Smooth muscle cell (in vitro differentiated cells): ENCODE data around the gene PTTG1. TPM values are rescaled to one million over a fixed set of nuclear protein-coding genes. Genes with fewer than 3 reads are reported as not detected.
A peak's percentile ranks its signal among the peaks of the same experiment; 100 is the strongest.

Source experiments
- DNase-seq: peaks from one replicate; lab custom pipeline; 2025; ENCODE audit not compliant: unreplicated experiment; lab: John Stamatoyannopoulos, UW
- H2AFZ ChIP-seq: fragments of 200-600 bp; sonication (generic); 2 replicates; pipeline ENCODE4 v1.6.0; 2016; ENCODE audit warnings: antibody characterized with exemption, low read depth, mild to moderate bottlenecking
- H3F3A ChIP-seq: fragments of 200-600 bp; sonication (generic); 2 replicates; pipeline ENCODE4 v1.6.0; 2017; ENCODE audit warnings: antibody characterized with exemption, low read depth
- H3K27ac ChIP-seq: fragments of 200-600 bp; sonication (generic); 2 replicates; pipeline ENCODE4 v1.5.1; 2016; ENCODE audit warnings: low read depth, mild to moderate bottlenecking
- H3K27me3 ChIP-seq: fragments of 200-600 bp; sonication (generic); 2 replicates; pipeline ENCODE4 v1.6.1; 2016; ENCODE audit warnings: low read depth, mild to moderate bottlenecking
- H3K36me3 ChIP-seq: fragments of 200-600 bp; sonication (generic); 2 replicates; pipeline ENCODE4 v1.5.1; 2016; ENCODE audit warnings: low read depth
- H3K4me1 ChIP-seq: fragments of 200-600 bp; sonication (generic); 2 replicates; pipeline ENCODE4 v1.5.1; 2016; ENCODE audit warnings: low read depth
- H3K4me2 ChIP-seq: fragments of 200-600 bp; sonication (generic); 2 replicates; pipeline ENCODE4 v1.6.0; 2016; ENCODE audit warnings: mild to moderate bottlenecking
- H3K4me3 ChIP-seq: fragments of 200-600 bp; sonication (generic); 2 replicates; pipeline ENCODE4 v1.5.1; 2016; ENCODE audit warnings: mild to moderate bottlenecking
- H3K79me2 ChIP-seq: fragments of 200-600 bp; sonication (generic); 2 replicates; pipeline ENCODE4 v1.6.0; 2016; ENCODE audit warnings: low read depth, mild to moderate bottlenecking
- H3K9ac ChIP-seq: fragments of 200-600 bp; sonication (generic); 2 replicates; pipeline ENCODE4 v1.6.0; 2016; ENCODE audit warnings: low read depth
- H3K9me3 ChIP-seq: fragments of 200-600 bp; sonication (generic); replicated peaks from 2 replicates; pipeline ENCODE4 v1.5.1; 2016; ENCODE audit warnings: low read depth
- H4K20me1 ChIP-seq: fragments of 200-600 bp; sonication (generic); 2 replicates; pipeline ENCODE4 v1.6.0; 2016; ENCODE audit warnings: low read depth
- WGBS: methylation state at CpG from one replicate; pipeline ENCODE4 v1.1.7; 2016; ENCODE audit warnings: low lambda C conversion rate; 5-methylcytosine and 5-hydroxymethylcytosine counted together
- polyA plus RNA-seq: library from polyadenylated mRNA; unstranded; fragments of >200 nt; fragmentation: Nextera tagmentation; extraction: Ambion mirVana; gene quantifications from 2 replicates; pipeline ENCODE4 v1.2.1, GENCODE V29; 2016
- total RNA-seq: library from RNA; depleted of rRNA; stranded (reverse); fragments of >200 nt; gene quantifications from 2 replicates; pipeline ENCODE4 v1.2.3, GENCODE V29; 2014
- TF ChIP-seq, protein P1 (sequence below): fragments of 200-600 bp; sonication (generic); IDR thresholded peaks from 2 replicates; pipeline ENCODE4 v1.5.1; 2017; ENCODE audit warnings: borderline replicate concordance, mild to moderate bottlenecking, antibody characterized with exemption; ENCODE audit not compliant: insufficient read depth, poor library complexity, severe bottlenecking

PTTG1 gene
- total and polyA plus RNA-seq, 2 experiments from 2014 or later = 92.3 to 98.7 TPM

- Histone ChIP-seq H3K4me3 (no peak overlapping the region), H3F3A (peaks cover 3% of the 10 kb centered on the region), H3K79me2 (peaks cover 89% of the 10 kb centered on the region), H3K9ac (no peak overlapping the region), H3K4me1 (peaks cover 15% of the 10 kb centered on the region), H3K9me3 (no peaks in the 10 kb centered on the region), H3K4me2 (peak overlapping the region; percentile 23), H3K36me3 (no peaks in the 10 kb centered on the region), H4K20me1 (peaks cover 35% of the 10 kb centered on the region), H3K27ac (no peak overlapping the region), H3K27me3 (no peaks in the 10 kb centered on the region), H2AFZ (no peak overlapping the region)
- TF ChIP-seq, protein P1, sequence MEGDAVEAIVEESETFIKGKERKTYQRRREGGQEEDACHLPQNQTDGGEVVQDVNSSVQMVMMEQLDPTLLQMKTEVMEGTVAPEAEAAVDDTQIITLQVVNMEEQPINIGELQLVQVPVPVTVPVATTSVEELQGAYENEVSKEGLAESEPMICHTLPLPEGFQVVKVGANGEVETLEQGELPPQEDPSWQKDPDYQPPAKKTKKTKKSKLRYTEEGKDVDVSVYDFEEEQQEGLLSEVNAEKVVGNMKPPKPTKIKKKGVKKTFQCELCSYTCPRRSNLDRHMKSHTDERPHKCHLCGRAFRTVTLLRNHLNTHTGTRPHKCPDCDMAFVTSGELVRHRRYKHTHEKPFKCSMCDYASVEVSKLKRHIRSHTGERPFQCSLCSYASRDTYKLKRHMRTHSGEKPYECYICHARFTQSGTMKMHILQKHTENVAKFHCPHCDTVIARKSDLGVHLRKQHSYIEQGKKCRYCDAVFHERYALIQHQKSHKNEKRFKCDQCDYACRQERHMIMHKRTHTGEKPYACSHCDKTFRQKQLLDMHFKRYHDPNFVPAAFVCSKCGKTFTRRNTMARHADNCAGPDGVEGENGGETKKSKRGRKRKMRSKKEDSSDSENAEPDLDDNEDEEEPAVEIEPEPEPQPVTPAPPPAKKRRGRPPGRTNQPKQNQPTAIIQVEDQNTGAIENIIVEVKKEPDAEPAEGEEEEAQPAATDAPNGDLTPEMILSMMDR = no peak
- WGBS = 70% methylated on average over 2 of the region's 4 CpGs
- no peak for DNase-seq
Measured at GRCh38 chr5:160472482-160472881, 50.8 kb downstream of the PTTG1 start.

GRCh38 chr5:160473681-160474080 lies 52.0 kb downstream of the PTTG1 start:
- no peaks in the 10 kb centered on the region for H3K9me3 ChIP-seq
- peaks cover 99% of the 10 kb centered on the region for H3K79me2 ChIP-seq
- no peaks in the 10 kb centered on the region for H3K27me3 ChIP-seq
- H3F3A ChIP-seq = peaks cover 3% of the 10 kb centered on the region
- H3K4me2 ChIP-seq = peak overlapping the region; percentile 56
- H3K36me3 ChIP-seq = no peaks in the 10 kb centered on the region
- H2AFZ ChIP-seq = no peak overlapping the region
- no peak for DNase-seq
- TF ChIP-seq, protein P1 = no peak
- peaks cover 15% of the 10 kb centered on the region for H3K4me1 ChIP-seq
- H3K27ac ChIP-seq = no peak overlapping the region
- H4K20me1 ChIP-seq = peaks cover 42% of the 10 kb centered on the region
- 48% methylated on average over 6 of the region's 6 CpGs for WGBS
- no peak overlapping the region for H3K9ac ChIP-seq
- H3K4me3 ChIP-seq = no peak overlapping the region

- WGBS = 85% methylated on average over 1 of the region's 1 CpG
- Histone ChIP-seq H3K4me1 (peaks cover 15% of the 10 kb centered on the region), H3K4me3 (no peak overlapping the region), H3K4me2 (peak overlapping the region; percentile 56), H3K9me3 (no peaks in the 10 kb centered on the region), H2AFZ (no peak overlapping the region), H3K9ac (no peak overlapping the region), H3K79me2 (peaks cover 99% of the 10 kb centered on the region), H3F3A (peaks cover 3% of the 10 kb centered on the region), H4K20me1 (peaks cover 42% of the 10 kb centered on the region), H3K27ac (no peak overlapping the region), H3K27me3 (no peaks in the 10 kb centered on the region), H3K36me3 (no peaks in the 10 kb centered on the region)
- DNase-seq = no peak
- TF ChIP-seq, protein P1 = no peak
Measured at GRCh38 chr5:160474084-160474483, 52.4 kb downstream of the PTTG1 start.

- H3K9ac ChIP-seq = no peak overlapping the region
- DNase-seq = no peak
- H3K4me1 ChIP-seq = peaks cover 10% of the 10 kb centered on the region
- H3K36me3 ChIP-seq = no peaks in the 10 kb centered on the region
- no peaks in the 10 kb centered on the region for H3K9me3 ChIP-seq
- H3F3A ChIP-seq = no peaks in the 10 kb centered on the region
- no peak overlapping the region for H3K27ac ChIP-seq
- H4K20me1 ChIP-seq = peaks cover 48% of the 10 kb centered on the region
- WGBS = 89% methylated on average over 7 of the region's 7 CpGs
- H3K4me2 ChIP-seq = no peak overlapping the region
- H3K4me3 ChIP-seq = no peak overlapping the region
- TF ChIP-seq, protein P1 = no peak
- H2AFZ ChIP-seq = no peak overlapping the region
- H3K27me3 ChIP-seq = no peaks in the 10 kb centered on the region
- H3K79me2 ChIP-seq = peaks cover 91% of the 10 kb centered on the region
Measured at GRCh38 chr5:160475864-160476438, 54.3 kb downstream of the PTTG1 start.
